GM12873 (cell line): ENCODE data around the gene TBPL1.

ENCODE experiments used
- TF ChIP-seq, protein P1 (sequence below): IDR thresholded peaks from 2 replicates; pipeline ENCODE4 v1.5.1; 2012; ENCODE audit warnings: low read depth, mild to moderate bottlenecking, moderate library complexity, low read length, control low read depth; ENCODE audit not compliant: insufficient read depth; ENCODE audit errors: missing control alignments

The TBPL1 gene

DNA sequence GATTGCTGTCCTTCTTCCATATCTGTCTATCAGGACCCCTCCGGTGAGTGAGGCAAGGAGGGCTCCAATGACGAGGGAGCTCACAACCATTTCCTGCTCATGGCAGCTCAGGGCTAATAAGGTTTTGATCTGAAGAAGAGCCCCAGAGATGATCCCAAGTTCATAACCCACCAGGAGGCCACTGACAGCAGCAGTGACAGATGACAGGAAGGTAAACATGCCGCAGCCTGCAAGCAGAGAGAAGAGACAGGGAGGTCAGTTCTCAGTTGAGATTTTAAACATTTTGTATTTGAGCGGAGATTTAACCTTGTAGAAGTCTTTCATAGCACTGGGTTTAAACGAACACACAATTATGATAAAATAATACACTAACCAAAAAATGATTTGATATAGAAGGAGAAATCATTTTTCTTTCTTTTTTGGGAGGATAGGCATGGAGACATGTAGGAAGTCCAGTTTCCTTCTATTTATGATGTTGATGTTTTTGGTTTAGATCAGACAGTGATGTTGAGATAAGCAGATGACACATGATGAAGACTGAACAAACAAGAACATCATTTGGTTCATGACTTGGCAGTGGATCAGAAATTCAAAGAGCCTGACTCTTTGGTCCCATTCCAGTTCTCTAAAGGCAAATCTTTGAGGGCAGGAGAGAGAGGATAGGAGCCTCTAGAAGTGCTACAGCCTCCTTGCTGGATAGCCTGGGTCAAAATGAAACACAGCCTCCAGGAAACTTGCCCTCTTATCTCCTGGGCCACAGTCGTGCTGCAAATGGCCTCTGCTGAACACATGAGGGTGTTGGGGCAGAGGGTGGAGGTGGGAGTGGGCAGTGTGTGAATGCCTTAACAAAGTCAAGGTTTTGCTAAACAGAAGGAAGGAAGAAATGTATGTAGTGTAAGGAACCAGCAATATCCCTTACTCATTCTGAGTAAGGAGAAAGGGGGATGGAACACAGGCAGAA lies 76.8 kb downstream of the TBPL1 start:
- TF ChIP-seq, protein P1, sequence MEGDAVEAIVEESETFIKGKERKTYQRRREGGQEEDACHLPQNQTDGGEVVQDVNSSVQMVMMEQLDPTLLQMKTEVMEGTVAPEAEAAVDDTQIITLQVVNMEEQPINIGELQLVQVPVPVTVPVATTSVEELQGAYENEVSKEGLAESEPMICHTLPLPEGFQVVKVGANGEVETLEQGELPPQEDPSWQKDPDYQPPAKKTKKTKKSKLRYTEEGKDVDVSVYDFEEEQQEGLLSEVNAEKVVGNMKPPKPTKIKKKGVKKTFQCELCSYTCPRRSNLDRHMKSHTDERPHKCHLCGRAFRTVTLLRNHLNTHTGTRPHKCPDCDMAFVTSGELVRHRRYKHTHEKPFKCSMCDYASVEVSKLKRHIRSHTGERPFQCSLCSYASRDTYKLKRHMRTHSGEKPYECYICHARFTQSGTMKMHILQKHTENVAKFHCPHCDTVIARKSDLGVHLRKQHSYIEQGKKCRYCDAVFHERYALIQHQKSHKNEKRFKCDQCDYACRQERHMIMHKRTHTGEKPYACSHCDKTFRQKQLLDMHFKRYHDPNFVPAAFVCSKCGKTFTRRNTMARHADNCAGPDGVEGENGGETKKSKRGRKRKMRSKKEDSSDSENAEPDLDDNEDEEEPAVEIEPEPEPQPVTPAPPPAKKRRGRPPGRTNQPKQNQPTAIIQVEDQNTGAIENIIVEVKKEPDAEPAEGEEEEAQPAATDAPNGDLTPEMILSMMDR = no peak

DNA sequence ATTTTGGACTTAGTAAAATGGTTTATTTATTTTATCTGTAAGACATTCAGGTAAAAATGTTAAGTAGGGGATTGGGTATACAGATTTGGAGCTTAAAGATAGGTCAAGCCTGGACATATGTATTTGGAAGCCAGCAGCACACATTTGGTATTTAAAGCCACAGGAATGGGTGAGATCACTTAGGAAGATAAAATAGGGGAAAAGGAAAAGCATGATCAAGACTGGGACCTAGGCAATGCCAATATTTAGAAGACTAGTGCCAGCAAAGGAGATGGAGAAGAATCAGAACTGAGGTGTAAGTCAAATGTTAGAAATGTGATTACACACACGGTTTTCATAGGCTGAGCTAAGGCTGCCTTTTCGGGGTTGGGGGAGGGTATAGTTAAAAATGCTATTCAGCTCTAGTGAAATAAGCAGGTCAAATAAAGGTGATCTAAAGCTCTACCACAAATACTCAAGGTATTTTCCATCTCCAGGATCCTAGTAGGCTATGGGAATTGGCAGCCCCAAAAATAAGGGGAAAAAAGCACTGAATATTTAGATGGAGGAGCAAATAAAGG lies 78.8 kb downstream of the TBPL1 start:
- TF ChIP-seq, protein P1 = no peak

DNA sequence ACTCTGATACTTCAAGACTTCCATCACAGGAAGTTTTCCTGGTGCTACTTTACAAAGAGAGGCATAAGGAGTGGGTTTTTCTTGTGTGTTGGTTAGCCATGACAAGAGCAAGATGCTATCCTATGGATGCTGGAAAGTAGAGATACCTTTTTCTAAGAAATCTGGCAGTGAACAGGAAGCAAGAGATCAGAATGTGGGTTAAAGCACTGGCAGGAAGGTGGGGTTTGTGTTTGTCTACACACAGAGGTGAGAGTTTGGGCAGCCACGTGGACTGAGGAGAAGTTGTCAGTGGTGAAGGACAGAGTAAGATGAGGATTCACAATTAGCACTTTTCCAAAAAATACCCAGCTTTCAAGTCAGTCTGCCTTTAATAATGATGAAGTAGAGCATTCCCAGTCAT lies 81.5 kb downstream of the TBPL1 start:
- TF ChIP-seq, protein P1 = no peak

DNA sequence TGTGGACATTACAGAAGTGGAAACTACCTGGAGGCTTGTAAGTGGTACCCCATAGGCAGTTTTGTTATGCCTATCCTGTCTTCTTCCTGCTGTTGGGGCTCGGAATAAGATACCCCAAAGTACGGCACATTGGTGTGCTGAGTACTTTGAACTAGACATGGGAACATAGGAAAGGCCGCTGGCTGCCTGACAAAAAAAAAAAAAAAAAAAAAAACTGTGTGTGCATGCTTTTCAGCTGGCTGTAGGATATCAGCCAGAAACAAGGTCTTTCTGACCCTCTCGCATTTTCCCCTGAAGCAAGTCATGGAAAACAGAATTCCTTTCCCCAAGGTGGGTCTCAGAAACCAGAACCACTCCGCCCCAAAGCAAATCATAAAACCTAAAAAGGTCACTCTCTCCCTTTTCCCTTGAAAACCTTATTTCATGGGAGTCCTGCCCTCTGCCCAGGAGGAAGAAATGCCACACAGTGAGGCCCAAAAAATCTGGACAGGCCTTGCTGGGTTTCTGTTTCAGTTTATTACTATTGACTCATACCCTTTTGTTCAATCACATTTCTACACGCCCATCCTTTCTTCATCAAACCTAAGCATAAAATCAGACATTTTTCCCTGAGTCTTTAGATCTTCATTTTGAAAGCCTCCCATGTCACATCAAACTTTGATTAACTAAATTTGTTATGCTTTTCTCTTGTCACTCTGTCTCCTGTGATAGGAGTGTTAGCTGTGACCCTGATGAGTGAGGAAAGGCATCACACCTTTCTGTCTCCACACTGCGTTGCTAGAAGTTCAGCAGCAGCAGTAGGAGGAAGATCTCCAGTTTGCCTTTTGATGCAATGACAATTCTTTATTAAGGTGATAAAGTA lies 82.2 kb downstream of the TBPL1 start:
- TF ChIP-seq, protein P1 = no peak

DNA sequence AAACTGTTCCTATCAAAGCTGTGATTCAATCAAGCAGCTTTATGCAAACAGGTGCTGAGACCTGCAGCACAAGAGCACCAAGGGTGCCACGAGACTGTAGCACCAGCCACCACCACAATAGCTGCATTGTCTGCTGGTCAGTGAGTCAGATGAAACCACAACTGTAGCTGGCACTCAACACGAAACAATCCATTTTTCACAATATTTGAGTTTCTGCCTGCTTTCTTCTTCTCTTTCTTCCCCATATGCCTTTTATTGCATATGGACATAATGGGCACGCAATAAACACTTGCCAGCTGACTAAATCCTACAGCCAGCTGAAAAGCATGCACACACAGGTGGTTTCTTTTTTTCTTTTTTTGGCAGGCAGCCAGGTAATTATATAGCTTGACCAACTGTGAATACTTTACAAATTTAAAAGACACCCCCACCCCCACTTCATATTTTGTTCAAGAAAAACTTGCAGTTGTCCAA lies 82.8 kb downstream of the TBPL1 start:
- TF ChIP-seq, protein P1 = no peak

DNA sequence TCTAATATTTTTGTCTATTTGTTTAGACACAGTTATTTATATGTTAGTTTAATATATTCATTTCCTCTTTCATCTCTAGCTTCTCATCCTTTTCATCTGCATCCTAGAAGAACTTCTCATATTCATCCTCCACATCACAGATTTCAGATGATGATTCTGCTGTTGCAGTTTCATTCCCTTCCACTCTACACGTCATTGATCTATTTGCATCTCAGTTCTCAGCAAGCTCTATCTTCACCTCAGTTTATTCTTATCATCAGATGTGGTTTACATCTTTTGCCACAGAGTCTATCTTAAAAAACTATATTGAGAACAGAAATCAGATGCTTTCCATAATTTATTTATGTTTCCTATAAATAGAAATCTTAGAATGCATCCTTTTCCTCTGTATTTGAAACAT lies 86.1 kb downstream of the TBPL1 start:
- TF ChIP-seq, protein P1 = no peak
